Rectal smooth muscle tissue (tissue), 1 donor: ENCODE measurements around the gene CYP2J2.

Experiments
- H3K27ac ChIP-seq: one replicate; pipeline ENCODE4 v1.7.0; 2013; ENCODE audit warnings: low read depth, low read length, inconsistent platforms
- H3K27me3 ChIP-seq: one replicate; pipeline ENCODE4 v1.7.0; 2013; ENCODE audit warnings: low read length; ENCODE audit not compliant: control insufficient read depth, insufficient read depth
- H3K36me3 ChIP-seq: one replicate; pipeline ENCODE4 v1.7.0; 2013; ENCODE audit warnings: low read length; ENCODE audit not compliant: control insufficient read depth, insufficient read depth
- H3K4me1 ChIP-seq: one replicate; pipeline ENCODE4 v1.7.0; 2013; ENCODE audit warnings: low read length; ENCODE audit not compliant: control insufficient read depth, insufficient read depth
- H3K4me3 ChIP-seq: one replicate; pipeline ENCODE4 v1.7.0; 2013; ENCODE audit warnings: low read length
- H3K9ac ChIP-seq: one replicate; pipeline ENCODE4 v1.7.0; 2013; ENCODE audit warnings: low read length

Gene CYP2J2

GRCh38 chr1:59846209-59846894, 80.2 kb downstream of the CYP2J2 start:
- H3K4me1 ChIP-seq: no peaks in the 10 kb centered on the region
- H3K27ac ChIP-seq: no peak overlapping the region
- no peak overlapping the region for H3K4me3 ChIP-seq
- no peaks in the 10 kb centered on the region for H3K27me3 ChIP-seq
- no peaks in the 10 kb centered on the region for H3K36me3 ChIP-seq
- no peak overlapping the region for H3K9ac ChIP-seq

GRCh38 chr1:59845091-59845490, 81.5 kb downstream of the CYP2J2 start:
- Histone ChIP-seq H3K4me3 (no peak overlapping the region), H3K36me3 (no peaks in the 10 kb centered on the region), H3K9ac (no peak overlapping the region), H3K4me1 (no peaks in the 10 kb centered on the region), H3K27ac (no peak overlapping the region), H3K27me3 (no peaks in the 10 kb centered on the region)
